Measurements from ENCODE around the gene KLK3. TPM values are rescaled to one million over a fixed set of nuclear protein-coding genes. Genes with fewer than 3 reads are reported as not detected.

Gene KLK3
- total and polyA plus RNA-seq, 2 of the 8 experiments (the other 6 are each of a cell fraction or from before 2014, with no cell fraction given): 0.08 TPM; not detected in 1

- TF ChIP-seq HDAC6 (IDR thresholded peaks at IDR 0.05; ENCODE audit: low read depth, low read length): no peak
- no peak for TF ChIP-seq BCL11A (IDR thresholded peaks at IDR 0.05; ENCODE audit: low read depth in 2 of 2, low read length in 2 of 2)
- no peak for TF ChIP-seq SP4 (IDR thresholded peaks at IDR 0.05; ENCODE audit: low read length)
Measured at GRCh38 chr19:50815439-50815838, 39.3 kb upstream of the KLK3 start (continued).

All from H1 (cell line).